Trophoblast cell (in vitro differentiated cells and primary cell): ENCODE measurements around the gene HDDC2.
A peak's percentile ranks its signal among the peaks of the same experiment; 100 is the strongest.

Experiments
- DNase-seq, 2 donors: peaks; one replicate each; pipeline ENCODE4 v3.0.0-alpha.2; 2016
- H2AFZ ChIP-seq: 2 replicates; pipeline ENCODE4 v1.6.1; 2013; ENCODE audit warnings: low read length, moderate library complexity, mild to moderate bottlenecking; ENCODE audit not compliant: insufficient read depth, poor library complexity
- H2AK5ac ChIP-seq: 2 replicates; pipeline ENCODE4 v1.6.1; 2013; ENCODE audit warnings: mild to moderate bottlenecking, low read length
- H2BK120ac ChIP-seq: 2 replicates; pipeline ENCODE4 v1.6.1; 2013; ENCODE audit warnings: low read length, mild to moderate bottlenecking, moderate library complexity; ENCODE audit not compliant: insufficient read depth, poor library complexity
- H2BK12ac ChIP-seq: 2 replicates; pipeline ENCODE4 v1.6.1; 2013; ENCODE audit warnings: mild to moderate bottlenecking, low read length, moderate library complexity
- H2BK5ac ChIP-seq: 2 replicates; pipeline ENCODE4 v1.6.1; 2013; ENCODE audit warnings: low read length, low read depth, moderate library complexity, mild to moderate bottlenecking; ENCODE audit not compliant: poor library complexity
- H3K14ac ChIP-seq: 2 replicates; pipeline ENCODE4 v1.6.1; 2013; ENCODE audit warnings: mild to moderate bottlenecking, low read length
- H3K18ac ChIP-seq: 2 replicates; pipeline ENCODE4 v1.6.1; 2013; ENCODE audit warnings: mild to moderate bottlenecking, low read length
- H3K23ac ChIP-seq: 2 replicates; pipeline ENCODE4 v1.6.1; 2013; ENCODE audit warnings: low read length
- H3K27ac ChIP-seq: 2 replicates; pipeline ENCODE4 v1.5.1; 2013; ENCODE audit warnings: low read depth, mild to moderate bottlenecking, inconsistent platforms, low read length, moderate library complexity
- H3K27me3 ChIP-seq: 2 replicates; pipeline ENCODE4 v1.6.1; 2013; ENCODE audit warnings: inconsistent platforms, mild to moderate bottlenecking, low read length, moderate library complexity; ENCODE audit not compliant: insufficient read depth
- H3K36me3 ChIP-seq, 2 experiments: 1 replicate in 1 of 2; 2 replicates in 1 of 2; pipeline ENCODE4 v1.6.1; 2013; ENCODE audit warnings: low read length in 2 of 2, mild to moderate bottlenecking in 2 of 2, moderate library complexity in 1 of 2; ENCODE audit not compliant: insufficient read depth in 2 of 2, control insufficient read depth in 1 of 2
- H3K4ac ChIP-seq: 2 replicates; pipeline ENCODE4 v1.6.1; 2013; ENCODE audit warnings: low read depth, mild to moderate bottlenecking, low read length, moderate library complexity
- H3K4me1 ChIP-seq, 2 experiments: 1 replicate in 1 of 2; 2 replicates in 1 of 2; pipeline ENCODE4 v1.6.1; 2013; ENCODE audit warnings: low read length in 2 of 2, mild to moderate bottlenecking in 2 of 2, moderate library complexity in 1 of 2; ENCODE audit not compliant: insufficient read depth in 2 of 2, control insufficient read depth in 1 of 2
- H3K4me2 ChIP-seq: 2 replicates; pipeline ENCODE4 v1.6.1; 2013; ENCODE audit warnings: inconsistent platforms, mild to moderate bottlenecking, low read length, moderate library complexity
- H3K4me3 ChIP-seq: 2 replicates; pipeline ENCODE4 v1.5.1; 2013; ENCODE audit warnings: mild to moderate bottlenecking, low read depth, low read length, inconsistent platforms
- H3K79me1 ChIP-seq: one replicate; pipeline ENCODE4 v1.6.1; 2013; ENCODE audit warnings: low read length
- H3K79me2 ChIP-seq: 2 replicates; pipeline ENCODE4 v1.6.1; 2013; ENCODE audit warnings: low read length, mild to moderate bottlenecking; ENCODE audit not compliant: control insufficient read depth, insufficient read depth, poor library complexity
- H3K9ac ChIP-seq: 2 replicates; pipeline ENCODE4 v1.6.1; 2013; ENCODE audit warnings: mild to moderate bottlenecking, low read length
- H3K9me3 ChIP-seq: 2 replicates; pipeline ENCODE4 v1.6.1; 2013; ENCODE audit warnings: low read depth, mild to moderate bottlenecking, control low read depth, inconsistent platforms, low read length; ENCODE audit not compliant: insufficient read depth
- H4K12ac ChIP-seq: 2 replicates; pipeline ENCODE4 v1.6.1; 2013; ENCODE audit warnings: low read depth, mild to moderate bottlenecking, low read length, moderate library complexity
- H4K8ac ChIP-seq: 2 replicates; pipeline ENCODE4 v1.6.1; 2013; ENCODE audit warnings: low read depth, mild to moderate bottlenecking, low read length, moderate library complexity
- H4K91ac ChIP-seq: one replicate; pipeline ENCODE4 v1.6.1; 2013; ENCODE audit warnings: low read depth, mild to moderate bottlenecking, low read length, moderate library complexity
- WGBS: extraction: QIAGEN DNeasy Blood & Tissue Kit; methylation state at CpG from one replicate; pipeline ENCODE4 v1.1.7; 2013; ENCODE audit warnings: missing lambda C conversion rate; ENCODE audit not compliant: insufficient read length, insufficient coverage; ENCODE audit errors: extremely low coverage; 5-methylcytosine and 5-hydroxymethylcytosine counted together

The HDDC2 gene

DNA sequence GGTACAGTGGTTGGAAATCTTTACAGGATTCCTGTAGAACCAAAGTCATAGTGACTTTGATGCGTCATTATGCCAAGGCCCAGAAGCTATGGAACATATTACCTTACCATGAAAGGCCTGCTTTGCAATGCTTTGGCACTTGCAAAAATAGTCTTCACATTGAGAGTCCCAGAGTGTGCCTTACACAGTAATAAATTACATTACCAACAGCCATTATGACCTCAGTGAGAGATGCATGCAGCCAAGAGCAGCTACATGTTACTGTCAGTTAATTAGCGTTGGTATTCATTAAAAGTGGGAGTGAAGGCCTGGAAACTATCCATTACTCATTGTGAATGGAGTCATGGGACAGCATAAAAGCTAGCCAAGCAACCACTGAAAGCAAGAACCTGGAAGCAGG, 39.2 kb upstream of the HDDC2 start:
- Histone ChIP-seq H3K27me3 (no peaks in the 10 kb centered on the region), H3K9me3 (no peaks in the 10 kb centered on the region)

GRCh38 chr6:125340175-125340835, 38.5 kb upstream of the HDDC2 start:
- H3K18ac ChIP-seq, result no peak overlapping the region
- H3K4me2 ChIP-seq, result no peak overlapping the region
- no peaks in the 10 kb centered on the region for H3K36me3 ChIP-seq
- no peak overlapping the region for H2AFZ ChIP-seq
- no peaks in the 10 kb centered on the region for H3K79me1 ChIP-seq
- H4K8ac ChIP-seq, result no peak overlapping the region
- no peaks in the 10 kb centered on the region for H3K9me3 ChIP-seq
- no peaks in the 10 kb centered on the region for H3K27me3 ChIP-seq
- H3K9ac ChIP-seq, result no peak overlapping the region
- WGBS, result no CpG with 5 or more reads among the region's 3 CpGs
- no peak overlapping the region for H2BK120ac ChIP-seq
- no peak overlapping the region for H3K4me3 ChIP-seq
- no peak overlapping the region for H2AK5ac ChIP-seq
- H3K14ac ChIP-seq, result no peak overlapping the region
- no peak overlapping the region for H4K12ac ChIP-seq
- H2BK12ac ChIP-seq, result no peak overlapping the region
- H4K91ac ChIP-seq, result no peak overlapping the region
- no peak overlapping the region for H2BK5ac ChIP-seq
- no peak overlapping the region for H3K4ac ChIP-seq
- H3K4me1 ChIP-seq, result no peaks in the 10 kb centered on the region
- no peak for DNase-seq
- H3K27ac ChIP-seq, result no peak overlapping the region
- H3K23ac ChIP-seq, result no peak overlapping the region
- no peaks in the 10 kb centered on the region for H3K79me2 ChIP-seq

More for the DNA sequence above, 39.2 kb upstream of the HDDC2 start:
- DNase-seq, result no peak
- no peak overlapping the region for H2BK5ac ChIP-seq
- H3K23ac ChIP-seq, result no peak overlapping the region
- no CpG with 5 or more reads among the region's 2 CpGs for WGBS
- no peaks in the 10 kb centered on the region for H3K36me3 ChIP-seq
- no peaks in the 10 kb centered on the region for H3K4me1 ChIP-seq
- H3K79me2 ChIP-seq, result no peaks in the 10 kb centered on the region
- H4K12ac ChIP-seq, result no peak overlapping the region
- H3K27ac ChIP-seq, result no peak overlapping the region
- no peak overlapping the region for H3K9ac ChIP-seq
- no peak overlapping the region for H3K18ac ChIP-seq
- H3K4ac ChIP-seq, result no peak overlapping the region
- no peak overlapping the region for H3K4me3 ChIP-seq
- no peak overlapping the region for H4K8ac ChIP-seq
- H3K4me2 ChIP-seq, result no peak overlapping the region
- H3K79me1 ChIP-seq, result no peaks in the 10 kb centered on the region
- no peak overlapping the region for H3K14ac ChIP-seq
- H2AFZ ChIP-seq, result no peak overlapping the region
- no peak overlapping the region for H2BK12ac ChIP-seq
- H4K91ac ChIP-seq, result no peak overlapping the region
- no peak overlapping the region for H2AK5ac ChIP-seq
- no peak overlapping the region for H2BK120ac ChIP-seq

- Histone ChIP-seq H3K4ac (no peak overlapping the region), H2BK120ac (no peak overlapping the region), H4K8ac (no peak overlapping the region), H3K9me3 (no peaks in the 10 kb centered on the region), H3K27me3 (no peaks in the 10 kb centered on the region), H3K9ac (no peak overlapping the region), H3K36me3 (no peaks in the 10 kb centered on the region), H3K27ac (no peak overlapping the region), H3K4me2 (no peak overlapping the region), H4K12ac (no peak overlapping the region), H2AFZ (no peak overlapping the region), H2AK5ac (no peak overlapping the region), H3K79me1 (no peaks in the 10 kb centered on the region), H3K23ac (no peak overlapping the region), H2BK12ac (no peak overlapping the region), H4K91ac (no peak overlapping the region), H3K18ac (no peak overlapping the region), H2BK5ac (no peak overlapping the region), H3K14ac (no peak overlapping the region), H3K4me3 (no peak overlapping the region), H3K4me1 (no peaks in the 10 kb centered on the region), H3K79me2 (no peaks in the 10 kb centered on the region)
- no peak for DNase-seq
- WGBS, result no CpG with 5 or more reads among the region's 1 CpG
Measured at GRCh38 chr6:125339653-125340052, 37.9 kb upstream of the HDDC2 start.

DNA sequence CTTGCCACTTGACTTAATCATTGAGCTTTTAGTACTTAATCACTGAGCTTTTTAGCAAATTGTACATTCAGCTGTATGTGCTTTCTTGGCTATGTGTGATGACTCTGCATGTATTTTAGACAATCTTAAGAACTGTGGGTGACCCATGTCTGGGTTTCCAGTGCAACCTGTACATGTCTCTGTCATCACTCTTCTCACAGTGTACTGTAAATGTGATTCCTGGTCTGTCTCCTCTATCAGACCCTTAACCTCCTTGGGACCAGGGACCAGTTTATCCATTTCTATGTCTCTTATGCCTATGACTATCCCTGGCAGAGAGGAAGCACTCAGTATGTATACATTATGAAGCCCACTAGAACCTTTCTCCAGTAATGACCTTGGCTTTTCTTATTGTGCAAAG, 36.6 kb upstream of the HDDC2 start:
- Histone ChIP-seq H3K27me3 (no peaks in the 10 kb centered on the region), H2AK5ac (no peak overlapping the region), H3K27ac (no peak overlapping the region), H3K36me3 (no peaks in the 10 kb centered on the region), H4K91ac (no peak overlapping the region), H2BK12ac (no peak overlapping the region), H4K8ac (no peak overlapping the region), H3K9ac (no peak overlapping the region), H2BK120ac (no peak overlapping the region), H3K18ac (no peak overlapping the region), H4K12ac (no peak overlapping the region), H3K23ac (peak overlapping the region; percentile 80), H2AFZ (no peak overlapping the region), H3K79me2 (no peaks in the 10 kb centered on the region), H3K9me3 (no peaks in the 10 kb centered on the region), H2BK5ac (no peak overlapping the region), H3K79me1 (no peaks in the 10 kb centered on the region), H3K4me2 (no peak overlapping the region), H3K4me3 (no peak overlapping the region), H3K4me1 (no peaks in the 10 kb centered on the region), H3K14ac (no peak overlapping the region), H3K4ac (no peak overlapping the region)
- no peak for DNase-seq
